SHP77 treated with DMSO at 0.1 percent for 48 hours (cell line): ENCODE data around the gene RELN.
A peak's percentile ranks its signal among the peaks of the same experiment; 100 is the strongest.

ENCODE experiments used
- DNase-seq: peaks from one replicate; lab custom pipeline; 2025; lab: John Stamatoyannopoulos, UW

RELN gene

DNA sequence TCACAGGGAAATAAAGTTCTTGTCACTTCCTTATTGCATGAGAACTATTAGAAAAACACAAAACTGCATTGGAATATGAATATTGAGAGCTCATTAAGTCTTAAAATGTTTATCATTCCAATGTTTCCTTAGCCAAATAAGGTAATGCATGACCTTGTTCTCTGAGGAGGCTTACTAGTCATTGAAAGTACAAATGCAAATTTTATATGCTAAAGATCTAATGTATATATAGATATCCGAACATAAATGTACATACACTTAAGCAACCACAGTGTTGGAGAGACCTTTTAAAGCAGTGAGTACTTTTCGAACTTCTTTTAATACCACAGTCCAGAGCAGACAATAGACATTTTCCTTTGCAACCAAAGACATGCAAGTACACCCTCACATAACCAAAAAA, 96.1 kb downstream of the RELN start:
- DNase-seq: no peak

DNA sequence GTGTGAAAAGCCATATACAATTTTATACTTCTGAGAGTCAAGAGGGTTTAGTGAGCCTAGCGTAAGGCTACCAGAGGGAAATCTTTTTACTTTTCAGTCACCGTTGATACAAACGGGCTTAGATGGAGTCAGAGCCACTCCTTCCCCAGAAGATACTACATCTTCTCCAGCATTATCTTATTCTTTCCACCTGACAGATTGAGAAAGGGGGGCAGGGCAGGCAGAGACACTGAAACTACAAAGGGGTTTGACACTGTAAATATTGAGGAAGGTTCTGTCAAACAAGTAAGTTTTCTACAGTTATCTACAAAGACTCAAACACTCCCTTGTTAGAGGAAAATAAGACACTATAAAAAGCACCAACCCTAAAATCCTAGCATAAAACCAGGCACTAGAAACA, 100.0 kb downstream of the RELN start:
- DNase-seq: no peak

- no peak for DNase-seq
Observed at GRCh38 chr7:103888603-103889153, 100.8 kb downstream of the RELN start.

- no peak for DNase-seq
Observed at GRCh38 chr7:103887853-103888602, 101.4 kb downstream of the RELN start.

DNA sequence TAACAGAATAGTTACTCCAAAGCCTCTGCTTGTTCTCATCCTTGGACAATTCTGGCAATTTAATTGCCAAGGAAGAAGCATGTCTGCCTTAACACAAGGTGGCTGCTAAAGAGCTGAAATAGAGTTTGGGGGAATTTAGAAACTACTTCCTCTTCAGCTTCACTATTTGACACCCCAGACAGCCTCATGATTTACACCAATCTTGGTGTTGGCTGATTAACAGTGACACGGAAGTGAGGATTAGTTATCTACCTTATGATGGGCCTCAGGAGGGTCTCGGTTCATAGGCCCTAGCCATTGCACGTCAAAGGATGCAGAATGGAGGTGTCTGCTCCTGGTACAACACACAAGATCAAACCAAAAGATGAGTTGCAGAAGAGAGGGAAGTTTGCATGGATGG, 102.4 kb downstream of the RELN start:
- DNase-seq: no peak

GRCh38 chr7:103879928-103880600, 109.4 kb downstream of the RELN start:
- DNase-seq: no peak

- DNase-seq: no peak
Observed at GRCh38 chr7:103879411-103879810, 110.0 kb downstream of the RELN start.

GRCh38 chr7:103877565-103877964, 111.9 kb downstream of the RELN start:
- no peak for DNase-seq

GRCh38 chr7:103875718-103876117, 113.7 kb downstream of the RELN start:
- no peak for DNase-seq

DNA sequence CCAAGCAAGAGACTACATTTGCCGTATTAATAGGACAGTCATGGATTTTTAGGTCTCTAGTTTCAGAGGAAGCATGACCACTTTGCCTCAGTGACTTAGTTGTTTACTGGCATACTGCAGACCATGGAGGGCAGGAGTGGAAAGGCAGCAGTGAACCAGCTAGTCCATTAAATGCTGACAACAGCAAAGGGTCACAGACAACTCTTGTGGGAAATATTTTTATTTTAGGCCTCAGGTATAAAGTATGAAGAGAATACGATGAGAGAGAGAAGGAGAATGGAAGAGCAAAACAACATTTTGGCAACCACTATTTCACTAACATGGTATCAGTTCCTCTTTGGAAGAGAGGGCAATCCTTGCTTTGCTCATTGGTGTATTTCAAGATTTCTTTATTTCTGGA, 118.0 kb downstream of the RELN start:
- DNase-seq: no peak

- no peak for DNase-seq
Observed at GRCh38 chr7:103870664-103871063, 118.8 kb downstream of the RELN start.

DNA sequence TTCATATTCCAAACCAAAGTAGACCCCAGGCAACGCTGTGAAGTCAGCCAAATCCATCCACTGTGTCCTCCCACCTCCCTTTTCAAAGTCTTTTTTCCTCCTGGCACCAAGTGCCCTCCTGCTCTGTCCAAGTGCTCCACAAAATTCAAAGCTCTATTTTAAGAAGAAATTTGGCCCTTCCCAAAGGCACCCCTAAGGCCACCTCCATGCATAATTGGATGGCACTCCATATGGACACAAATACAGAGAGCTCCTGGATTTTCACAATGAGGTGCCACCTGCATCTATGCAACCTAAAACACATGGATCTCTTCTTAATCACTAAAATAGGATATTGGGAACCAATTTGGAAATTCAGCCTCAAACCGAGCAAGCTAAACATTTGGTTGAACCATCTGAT, 121.6 kb downstream of the RELN start:
- DNase-seq: no peak

DNA sequence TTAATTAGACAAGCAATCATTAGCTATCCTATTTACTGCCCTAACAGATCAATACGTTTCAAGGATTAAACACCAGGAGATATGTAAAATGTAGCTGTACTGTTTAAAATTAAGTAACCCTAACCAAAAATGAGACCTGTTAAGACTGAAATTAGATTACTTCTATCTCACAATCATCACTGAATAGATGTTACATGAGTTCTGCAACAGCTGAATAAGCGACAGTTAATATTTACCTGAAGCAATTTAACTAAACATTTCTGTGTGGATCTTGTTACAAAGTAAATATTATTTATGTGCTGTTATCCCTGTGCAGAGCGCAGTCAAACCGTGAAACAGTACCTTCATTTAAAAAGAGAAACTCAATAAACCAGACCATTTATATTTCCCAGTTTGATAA, 122.5 kb downstream of the RELN start:
- DNase-seq: peak; percentile 91

DNA sequence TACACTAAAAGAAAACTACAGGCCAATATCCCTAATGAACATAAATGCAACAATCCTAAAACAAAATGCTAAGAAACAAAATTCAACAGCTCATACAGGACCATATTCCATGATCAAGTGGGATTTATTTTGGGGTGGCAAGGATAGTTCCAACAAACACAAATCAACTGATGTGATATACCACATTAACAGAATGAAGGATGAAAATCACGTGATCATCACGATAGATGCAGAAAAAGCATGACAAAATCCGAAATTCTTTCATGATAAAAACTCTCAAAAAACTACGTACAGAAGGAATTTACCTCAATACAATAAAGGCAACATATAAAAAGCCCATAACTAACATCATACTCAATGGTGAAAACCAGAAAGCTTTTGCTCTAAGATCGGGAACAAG, 124.0 kb downstream of the RELN start:
- no peak for DNase-seq

DNA sequence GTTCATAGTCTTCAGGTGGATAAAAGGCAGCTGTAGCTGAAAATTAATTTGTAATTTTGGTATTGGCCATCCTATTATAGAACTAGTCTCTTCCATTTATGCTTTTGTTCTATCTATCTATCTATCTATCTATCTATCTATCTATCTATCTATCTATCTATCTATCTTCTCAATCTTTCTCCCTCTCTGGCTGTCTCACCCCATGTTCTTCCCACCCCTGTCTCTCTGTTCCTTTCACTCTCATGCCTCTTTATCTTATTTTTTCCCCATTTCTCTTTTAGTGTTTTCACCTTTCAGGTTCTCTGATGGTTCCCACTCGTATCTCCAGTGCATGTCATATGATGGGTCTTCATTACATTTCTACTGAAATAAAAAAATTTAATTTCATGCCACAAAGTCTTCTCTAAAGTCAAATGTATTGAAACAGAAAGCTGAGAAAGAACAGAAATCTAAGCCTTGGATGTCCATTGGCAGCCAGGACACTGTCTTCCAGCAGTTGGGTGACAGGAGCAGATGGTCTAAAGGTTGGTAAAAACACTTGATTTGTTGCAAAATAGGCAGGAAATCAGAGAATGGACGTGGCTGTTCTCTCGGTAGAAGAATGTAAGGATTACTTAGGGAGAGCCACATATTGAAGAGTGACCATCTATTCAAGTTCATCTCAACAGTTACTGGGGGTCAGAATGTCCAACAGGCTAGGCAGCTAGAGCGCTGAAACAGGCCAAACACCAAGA, 127.0 kb downstream of the RELN start:
- no peak for DNase-seq

- no peak for DNase-seq
Observed at GRCh38 chr7:103859709-103860108, 129.7 kb downstream of the RELN start.

- peak; percentile 81 for DNase-seq
Observed at GRCh38 chr7:103857435-103857834, 132.0 kb downstream of the RELN start.

DNA sequence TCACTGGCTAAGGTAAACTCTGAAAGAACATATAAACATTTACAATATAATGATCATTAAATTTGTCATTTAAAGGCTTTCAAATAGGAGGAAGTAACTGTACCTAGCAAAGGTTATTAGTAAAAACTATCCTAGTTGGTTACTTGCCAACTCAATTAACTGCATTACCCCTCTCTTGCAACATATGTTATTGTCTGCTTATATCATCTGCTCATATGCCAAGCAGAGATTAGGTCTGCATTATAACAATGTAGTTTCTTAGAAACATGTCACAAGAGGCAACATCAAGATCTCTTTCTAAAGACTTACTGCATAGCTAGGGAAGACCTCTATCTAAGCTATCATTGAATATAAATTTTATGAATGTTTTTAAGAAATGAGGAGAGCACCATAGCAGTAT, 132.5 kb downstream of the RELN start:
- no peak for DNase-seq

DNA sequence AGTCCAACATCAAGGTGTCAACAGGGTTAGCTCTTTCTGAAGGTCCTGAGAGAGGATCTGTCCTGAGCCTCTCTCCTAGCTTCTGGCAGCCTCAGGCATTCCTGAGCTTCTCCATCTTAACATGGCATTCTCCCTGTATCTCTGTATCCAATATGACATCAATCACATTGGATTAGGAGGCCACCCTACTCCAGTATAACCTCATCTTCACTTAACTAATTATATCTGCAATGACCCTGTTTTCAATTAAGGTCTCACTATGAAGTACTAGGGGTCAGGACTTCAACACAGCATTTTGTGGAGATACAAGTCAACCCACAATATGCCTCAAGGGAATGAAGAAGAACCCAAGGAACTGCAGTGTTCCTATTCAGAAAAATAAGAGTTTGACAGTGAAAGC, 133.8 kb downstream of the RELN start:
- no peak for DNase-seq

DNA sequence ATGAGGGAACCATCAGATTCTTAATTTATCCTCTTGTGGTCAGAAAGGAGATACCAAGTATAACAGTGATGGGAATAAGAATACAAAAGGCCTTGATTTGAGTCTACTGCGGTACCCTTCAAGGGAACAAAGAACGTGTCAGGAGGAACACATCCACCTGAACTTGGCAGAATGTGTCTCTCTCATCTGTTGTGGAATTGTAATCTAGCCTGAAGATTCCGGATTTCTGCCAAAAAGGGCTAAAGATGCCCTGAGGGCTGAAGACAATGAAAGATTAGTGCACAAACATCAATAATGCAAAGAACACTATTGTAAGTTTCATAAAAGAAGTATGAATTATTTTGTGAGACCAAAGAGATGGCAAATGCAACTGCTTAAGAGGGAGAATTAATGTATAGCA, 134.8 kb downstream of the RELN start:
- DNase-seq: no peak

DNA sequence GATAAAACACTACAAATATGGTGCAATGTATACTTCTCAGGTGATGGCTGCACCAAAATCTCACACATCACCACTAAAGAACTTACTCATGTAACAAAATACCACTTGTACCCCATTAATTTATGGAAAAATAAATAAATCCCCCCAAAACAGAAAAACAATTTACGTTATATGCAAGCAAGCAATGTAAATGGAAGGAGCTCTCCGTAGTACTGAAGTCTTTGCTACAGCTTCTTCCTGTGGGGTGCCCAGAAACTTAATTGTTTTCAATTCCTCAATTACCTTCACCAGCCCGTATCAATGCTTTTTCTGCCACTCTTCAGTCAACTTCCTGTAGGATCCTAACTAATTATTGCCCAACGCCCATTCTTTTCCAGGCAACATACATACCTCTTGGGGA, 138.1 kb downstream of the RELN start:
- no peak for DNase-seq

DNA sequence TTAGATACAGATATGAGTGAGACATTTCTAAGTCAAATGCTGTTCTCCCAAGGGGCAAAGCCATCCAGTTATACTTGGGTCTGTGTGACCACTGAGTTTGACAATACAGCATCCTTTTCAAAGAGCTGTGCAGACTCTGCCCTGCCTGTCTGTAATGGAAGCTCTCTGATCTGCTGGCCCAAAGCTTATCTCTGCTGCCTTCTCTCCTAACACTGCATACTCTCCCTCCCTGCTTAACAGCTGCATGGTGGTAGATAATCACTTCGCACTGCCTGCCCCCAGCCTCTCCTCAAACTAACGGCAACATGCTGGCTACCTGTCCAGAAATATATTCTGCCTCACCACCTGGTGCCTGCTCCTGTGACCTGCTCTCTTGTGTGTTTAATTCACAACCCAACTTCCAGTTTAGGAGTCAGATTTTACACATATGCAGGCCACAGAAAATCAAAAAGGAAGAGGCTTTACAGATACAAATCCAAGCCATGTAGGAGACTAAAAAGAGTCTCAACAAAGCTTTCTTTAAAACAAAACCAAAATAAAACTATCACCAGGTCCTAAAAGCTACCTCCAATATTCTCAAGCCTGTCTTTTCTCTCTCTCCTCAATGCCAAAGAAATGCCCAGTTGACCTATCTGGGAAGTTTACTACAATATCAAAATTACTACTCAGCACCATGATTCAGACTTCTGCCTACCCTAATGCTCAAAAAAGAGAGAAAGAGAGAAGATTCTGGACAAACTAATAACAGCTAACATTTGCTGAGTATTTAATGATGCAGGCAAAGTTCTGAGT, 145.6 kb downstream of the RELN start:
- no peak for DNase-seq
